Tracheal epithelial cell (primary cell): ENCODE data around the gene ACD. TPM values are rescaled to one million over a fixed set of nuclear protein-coding genes. Genes with fewer than 3 reads are reported as not detected.

Experiments
- total RNA-seq: library from RNA; depleted of rRNA; stranded (reverse); fragments of >200 nt; gene quantifications from 2 replicates; pipeline ENCODE4 v1.2.1, GENCODE V29; 2014

ACD gene
- 15.2 and 17.1 TPM in 2 replicates for total RNA-seq

GRCh38 chr16:67659675-67660563 is at the start of gene ACD:
Gene ACD (minus strand): TSS chr16:67660260. CDS start chr16:67660220, 40 bp downstream.

DNA sequence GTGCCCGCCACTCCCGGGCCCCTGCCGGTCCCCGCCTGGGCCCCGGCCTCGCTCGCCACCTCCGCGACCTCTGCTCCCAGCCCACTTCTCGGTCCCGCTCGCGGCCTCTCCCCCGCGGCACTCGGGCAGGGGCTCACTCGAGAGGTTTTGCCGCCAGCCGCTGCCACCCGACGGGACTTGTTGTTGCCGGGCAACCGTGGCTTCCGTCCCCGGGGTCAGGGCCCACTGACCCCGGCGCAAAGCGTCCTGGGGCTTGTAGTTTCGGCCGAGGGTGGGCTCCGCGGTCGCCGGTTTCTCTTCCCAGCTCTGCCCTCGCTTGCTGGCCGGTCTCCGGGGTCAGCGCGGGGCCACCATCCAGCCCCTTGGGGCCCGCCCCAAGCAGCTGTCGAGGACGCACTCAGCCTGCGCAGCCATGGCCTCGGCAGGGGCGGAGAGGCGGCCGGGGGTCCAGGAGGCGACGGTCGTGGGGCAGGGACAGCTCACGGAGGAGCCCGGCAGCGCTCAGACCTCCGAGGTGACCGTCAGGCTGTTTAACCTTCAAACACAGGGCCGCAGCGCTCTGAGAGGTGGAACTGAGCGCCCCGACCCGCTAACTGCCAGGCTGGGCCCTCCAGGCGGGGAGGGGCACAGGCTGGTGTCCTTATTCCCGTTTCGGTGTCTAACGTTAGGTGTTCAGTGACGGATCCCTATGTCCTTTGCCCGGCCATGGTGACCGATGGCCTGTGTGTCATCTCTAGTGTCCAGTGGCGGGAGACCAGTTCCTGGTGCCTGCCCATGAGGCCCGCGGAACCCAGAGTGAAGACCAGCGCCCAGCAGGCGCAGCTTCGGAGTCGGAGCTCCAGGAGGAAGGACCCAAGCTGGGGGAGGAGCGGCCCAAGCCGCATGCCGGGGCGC is 6.7 kb upstream of the ACD start, which contains the start of the genes C16orf86 and ENKD1:
TSS of gene C16orf86 (plus strand) at position 256 of the 894 bp plus-strand sequence. CDS start at position 413, 157 bp downstream.
TSS of gene ENKD1 (minus strand) at position 192 of the 894 bp plus-strand sequence. CDS start 308 bp downstream, outside the sequence.

GRCh38 chr16:67660564-67661028 is 536 bp upstream of the ACD start, which contains the start of gene PARD6A:
Gene PARD6A (plus strand): TSS chr16:67660960. CDS start chr16:67661039, 79 bp downstream.

Other genes with a start within 250 kb of the ACD start
- gene ZDHHC1, start 243.8 kb downstream of the ACD start, total RNA-seq = 3.4 and 3.6 TPM in 2 replicates
- gene HSD11B2, start 229.1 kb downstream of the ACD start, total RNA-seq = 1.9 and 3.8 TPM in 2 replicates
- 89.3 and 113 TPM in 2 replicates for gene ATP6V0D1, start 179.1 kb downstream of the ACD start, total RNA-seq
- not detected in 2 replicates for gene AGRP, start 176.7 kb downstream of the ACD start, total RNA-seq
- 25.6 and 28.9 TPM in 2 replicates for gene RIPOR1, start 131.4 kb downstream of the ACD start, total RNA-seq
- 14.0 and 18.5 TPM in 2 replicates for gene CTCF, start 97.7 kb downstream of the ACD start, total RNA-seq
- gene CARMIL2, start 15.1 kb downstream of the ACD start, total RNA-seq = 0.24 TPM in 1 of 2 replicates, not detected in the other
- 1.9 and 2.7 TPM in 2 replicates for gene PARD6A, start 700 bp upstream of the ACD start, total RNA-seq
- gene ENKD1, start 6.5 kb upstream of the ACD start, total RNA-seq = 12.5 and 18.3 TPM in 2 replicates
- gene C16orf86, start 6.6 kb upstream of the ACD start, total RNA-seq = 0.85 and 1.7 TPM in 2 replicates
- 13.4 and 19.5 TPM in 2 replicates for gene GFOD2, start 59.1 kb upstream of the ACD start, total RNA-seq
- 3.2 and 3.4 TPM in 2 replicates for gene RANBP10, start 146.3 kb upstream of the ACD start, total RNA-seq
- gene TSNAXIP1, start 146.6 kb upstream of the ACD start, total RNA-seq = 0.85 TPM in 1 of 2 replicates, not detected in the other
- gene THAP11, start 182.1 kb upstream of the ACD start, total RNA-seq = 33.5 and 58.0 TPM in 2 replicates
- gene NUTF2, start 186.7 kb upstream of the ACD start, total RNA-seq = 120 and 223 TPM in 2 replicates
- gene CENPT, start 187.4 kb upstream of the ACD start, total RNA-seq = 8.1 and 19.8 TPM in 2 replicates
- 37.9 and 48.0 TPM in 2 replicates for gene EDC4, start 212.8 kb upstream of the ACD start, total RNA-seq
- gene NRN1L, start 224.6 kb upstream of the ACD start, total RNA-seq = 1.7 TPM in 1 of 2 replicates, not detected in the other
- gene PSKH1, start 233.0 kb upstream of the ACD start, total RNA-seq = 8.2 and 13.6 TPM in 2 replicates